Prostate gland (tissue), 2 donors: ENCODE measurements around the gene DNAI2.

Experiments
- CTCF ChIP-seq, 4 experiments: fragments of 200-600 bp in 2 of 4; fragments of 450-650 bp in 2 of 4; sonication (generic) in 2 of 4; IDR thresholded peaks; 1 replicate in 3 of 4; 2 replicates in 1 of 4; pipeline ENCODE4 v1.5.1; 2016 to 2019; ENCODE audit warnings: antibody characterized with exemption in 4 of 4, mild to moderate bottlenecking in 2 of 4, moderate library complexity in 2 of 4
- POLR2A ChIP-seq: fragments of 450-650 bp; IDR thresholded peaks from one replicate; pipeline ENCODE4 v1.6.1; 2016; ENCODE audit warnings: antibody characterized with exemption, mild to moderate bottlenecking
- POLR2AphosphoS5 ChIP-seq: sonication (generic); formaldehyde crosslinking; IDR thresholded peaks from one replicate; pipeline ENCODE4 v1.6.1; 2017; ENCODE audit warnings: antibody characterized with exemption

DNA sequence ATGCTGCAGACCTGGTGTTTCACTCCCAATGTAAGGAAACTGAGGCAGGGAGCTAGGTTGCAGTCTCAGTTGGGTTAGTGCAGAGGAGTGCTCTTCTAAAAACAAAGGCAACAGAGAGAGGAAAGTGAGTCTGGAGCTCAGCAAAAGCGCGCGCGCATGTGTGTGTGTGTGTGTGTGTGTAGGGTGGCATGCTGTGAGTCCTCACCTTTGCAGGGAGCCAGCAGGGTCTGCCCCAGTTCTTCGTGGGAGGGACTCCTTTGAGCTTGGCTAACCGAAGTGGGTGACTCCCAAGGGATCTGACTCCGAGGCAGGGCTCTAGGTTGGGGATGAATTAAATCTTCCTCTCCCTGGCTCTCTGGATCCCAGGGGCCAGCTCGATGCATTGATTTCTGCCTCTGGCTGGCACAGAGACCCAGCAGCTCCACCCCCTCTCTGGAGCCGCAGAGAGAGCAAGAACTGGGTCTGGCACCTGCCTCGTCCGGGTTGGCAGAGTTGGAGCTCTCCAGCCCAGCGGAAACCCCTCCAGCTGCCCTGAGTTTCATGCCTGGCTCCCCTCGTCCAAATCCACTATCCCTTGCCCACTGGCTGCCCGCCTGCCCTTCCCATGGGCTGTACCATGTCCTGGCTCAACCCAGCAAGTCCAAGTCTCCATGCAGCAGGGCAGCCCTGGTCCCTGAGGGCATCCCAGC, 88.9 kb downstream of the DNAI2 start:
- TF ChIP-seq CTCF (IDR thresholded peaks at IDR 0.05) = no peak
- no peak for TF ChIP-seq POLR2A
- TF ChIP-seq POLR2AphosphoS5 = no peak
